ENCODE measurements around the gene DLGAP1. TPM values are rescaled to one million over a fixed set of nuclear protein-coding genes. Genes with fewer than 3 reads are reported as not detected.

The DLGAP1 gene
- total and polyA plus RNA-seq, 2 experiments from 2014 or later: 0.13 to 0.22 TPM

- H3K9ac ChIP-seq: no peak overlapping the region
- H2AFZ ChIP-seq: no peak overlapping the region
- no peaks in the 10 kb centered on the region for H3K4me1 ChIP-seq (ENCODE audit: insufficient read depth)
- no peak overlapping the region for H3K27ac ChIP-seq
- H3K4me3 ChIP-seq: no peak overlapping the region
- no peaks in the 10 kb centered on the region for H4K20me1 ChIP-seq (ENCODE audit: insufficient read depth)
- H3K27me3 ChIP-seq (replicated peaks; ENCODE audit: insufficient read depth): no peaks in the 10 kb centered on the region
- TF ChIP-seq EZH2phosphoT487 (IDR thresholded peaks at IDR 0.05; ENCODE audit: insufficient read depth, low read depth): no peak
- TF ChIP-seq EZH2 (IDR thresholded peaks at IDR 0.05; ENCODE audit: insufficient read depth, poor library complexity, severe bottlenecking): no peak
- 6 to 8% methylated on average over 15 of the region's 15 CpGs for WGBS, 2 experiments (ENCODE audit: low coverage in 1 of 2, low lambda C conversion rate in 2 of 2, missing lambda C conversion rate in 2 of 2)
- in situ Hi-C loops (cut with MboI): no loop called here
- H3K4me2 ChIP-seq (ENCODE audit: unreplicated experiment): no peak overlapping the region
- no peaks in the 10 kb centered on the region for H3F3A ChIP-seq (ENCODE audit: insufficient read depth)
- H3K79me2 ChIP-seq (ENCODE audit: insufficient read depth): no peaks in the 10 kb centered on the region
- H3K9me3 ChIP-seq (ENCODE audit: low read depth): no peaks in the 10 kb centered on the region
- no peak for DNase-seq
- no peaks in the 10 kb centered on the region for H3K36me3 ChIP-seq (ENCODE audit: low read depth)
- no peaks in the 10 kb centered on the region for H3K9me2 ChIP-seq (ENCODE audit: insufficient read depth)
Measured at GRCh38 chr18:4352746-4353551, 102.2 kb downstream of the DLGAP1 start.

- no peaks in the 10 kb centered on the region for H3K4me1 ChIP-seq (ENCODE audit: insufficient read depth)
- 31 to 42% methylated on average over 2 of the region's 2 CpGs for WGBS, 2 experiments (ENCODE audit: low coverage in 1 of 2, low lambda C conversion rate in 2 of 2, missing lambda C conversion rate in 2 of 2)
- no peaks in the 10 kb centered on the region for H3F3A ChIP-seq (ENCODE audit: insufficient read depth)
- H3K9ac ChIP-seq: no peak overlapping the region
- DNase-seq: no peak
- TF ChIP-seq EZH2 (IDR thresholded peaks at IDR 0.05; ENCODE audit: insufficient read depth, poor library complexity, severe bottlenecking): no peak
- TF ChIP-seq EZH2phosphoT487 (IDR thresholded peaks at IDR 0.05; ENCODE audit: insufficient read depth, low read depth): no peak
- H3K36me3 ChIP-seq (ENCODE audit: low read depth): no peaks in the 10 kb centered on the region
- no peak overlapping the region for H3K27ac ChIP-seq
- H2AFZ ChIP-seq: no peak overlapping the region
- H3K9me3 ChIP-seq (ENCODE audit: low read depth): no peaks in the 10 kb centered on the region
- no peak overlapping the region for H3K4me3 ChIP-seq
- in situ Hi-C loops (cut with MboI): no loop called here
- no peaks in the 10 kb centered on the region for H4K20me1 ChIP-seq (ENCODE audit: insufficient read depth)
- H3K4me2 ChIP-seq (ENCODE audit: unreplicated experiment): no peak overlapping the region
- no peaks in the 10 kb centered on the region for H3K27me3 ChIP-seq (replicated peaks; ENCODE audit: insufficient read depth)
- H3K9me2 ChIP-seq (ENCODE audit: insufficient read depth): no peaks in the 10 kb centered on the region
- no peaks in the 10 kb centered on the region for H3K79me2 ChIP-seq (ENCODE audit: insufficient read depth)
Measured at GRCh38 chr18:4351005-4351404, 104.1 kb downstream of the DLGAP1 start.

GRCh38 chr18:4335386-4335785 lies 119.7 kb downstream of the DLGAP1 start:
- Histone ChIP-seq H3K79me2 (ENCODE audit: insufficient read depth) (no peaks in the 10 kb centered on the region), H3F3A (ENCODE audit: insufficient read depth) (no peaks in the 10 kb centered on the region), H3K4me1 (ENCODE audit: insufficient read depth) (no peaks in the 10 kb centered on the region), H3K27me3 (replicated peaks; ENCODE audit: insufficient read depth) (no peaks in the 10 kb centered on the region), H3K4me2 (ENCODE audit: unreplicated experiment) (no peak overlapping the region), H3K9me2 (ENCODE audit: insufficient read depth) (no peaks in the 10 kb centered on the region), H4K20me1 (ENCODE audit: insufficient read depth) (no peaks in the 10 kb centered on the region), H3K9me3 (ENCODE audit: low read depth) (no peaks in the 10 kb centered on the region), H2AFZ (no peak overlapping the region), H3K36me3 (ENCODE audit: low read depth) (no peaks in the 10 kb centered on the region), H3K9ac (no peak overlapping the region), H3K27ac (no peak overlapping the region), H3K4me3 (no peak overlapping the region)
- in situ Hi-C loops (cut with MboI): no loop called here
- WGBS, 2 experiments (ENCODE audit: low coverage in 1 of 2, low lambda C conversion rate in 2 of 2, missing lambda C conversion rate in 2 of 2): 24 to 25% methylated on average over 1 of the region's 1 CpG
- DNase-seq: no peak
- no peak for TF ChIP-seq EZH2phosphoT487 (IDR thresholded peaks at IDR 0.05; ENCODE audit: insufficient read depth, low read depth)

GRCh38 chr18:4333043-4333442 lies 122.1 kb downstream of the DLGAP1 start:
- no peaks in the 10 kb centered on the region for H3K9me2 ChIP-seq (ENCODE audit: insufficient read depth)
- in situ Hi-C loops (cut with MboI): no loop called here

More at GRCh38 chr18:4333043-4333442, 122.1 kb downstream of the DLGAP1 start:
- Histone ChIP-seq H3K27me3 (replicated peaks; ENCODE audit: insufficient read depth) (no peaks in the 10 kb centered on the region), H3K9me3 (ENCODE audit: low read depth) (no peaks in the 10 kb centered on the region), H3K4me3 (no peak overlapping the region), H3K4me1 (ENCODE audit: insufficient read depth) (no peaks in the 10 kb centered on the region), H4K20me1 (ENCODE audit: insufficient read depth) (no peaks in the 10 kb centered on the region), H3F3A (ENCODE audit: insufficient read depth) (no peaks in the 10 kb centered on the region), H3K79me2 (ENCODE audit: insufficient read depth) (no peaks in the 10 kb centered on the region), H3K27ac (no peak overlapping the region), H3K9ac (no peak overlapping the region), H2AFZ (no peak overlapping the region), H3K36me3 (ENCODE audit: low read depth) (no peaks in the 10 kb centered on the region), H3K4me2 (ENCODE audit: unreplicated experiment) (no peak overlapping the region)
- no peak for TF ChIP-seq EZH2 (IDR thresholded peaks at IDR 0.05; ENCODE audit: insufficient read depth, poor library complexity, severe bottlenecking)
- TF ChIP-seq EZH2phosphoT487 (IDR thresholded peaks at IDR 0.05; ENCODE audit: insufficient read depth, low read depth): no peak
- no peak for DNase-seq
- WGBS, 2 experiments (ENCODE audit: low coverage in 1 of 2, low lambda C conversion rate in 2 of 2, missing lambda C conversion rate in 2 of 2): 9 to 14% methylated on average over 5 of the region's 5 CpGs
